SK-N-SH treated with all-trans-retinoic acid at 6 μM for 48 hours (cell line): Measurements from ENCODE around the gene GNAS.

Experiments
- ATAC-seq: fragments of 200-7000 bp; cut with Tn5 transposase; 3 replicates; pipeline ENCODE4 v1.9.1; 2020; ENCODE audit warnings: mild to moderate bottlenecking, moderate library complexity
- ARNTL ChIP-seq: fragments of 450-650 bp; formaldehyde crosslinking; IDR thresholded peaks from 2 replicates; pipeline ENCODE4 v1.5.0; 2020; ENCODE audit warnings: low read depth, mild to moderate bottlenecking, moderate library complexity, borderline replicate concordance
- BACH2 ChIP-seq: fragments of 250-450 bp; sonication (Bioruptor Pico); IDR thresholded peaks from 2 replicates; pipeline ENCODE4 v1.9.0; 2021; ENCODE audit warnings: mild to moderate bottlenecking, borderline replicate concordance
- CSDC2 ChIP-seq: fragments of 250-450 bp; sonication (Bioruptor Pico); IDR thresholded peaks from 2 replicates; pipeline ENCODE4 v1.5.0; 2020; ENCODE audit warnings: mild to moderate bottlenecking, moderate library complexity
- ESRRG ChIP-seq: fragments of 250-450 bp; sonication (Bioruptor Pico); IDR thresholded peaks from 2 replicates; pipeline ENCODE4 v1.6.1; 2021; ENCODE audit warnings: mild to moderate bottlenecking
- GLIS3 ChIP-seq: fragments of 250-450 bp; sonication (Bioruptor Pico); IDR thresholded peaks from 2 replicates; pipeline ENCODE4 v1.5.0; 2020; ENCODE audit warnings: mild to moderate bottlenecking, moderate library complexity
- ISL1 ChIP-seq: fragments of 250-450 bp; sonication (Bioruptor Pico); IDR thresholded peaks from 2 replicates; pipeline ENCODE4 v2.1.2; 2022; ENCODE audit warnings: mild to moderate bottlenecking, moderate library complexity
- PPARA ChIP-seq: fragments of 250-450 bp; sonication (Bioruptor Pico); IDR thresholded peaks from 2 replicates; pipeline ENCODE4 v1.5.0; 2020; ENCODE audit warnings: mild to moderate bottlenecking, borderline replicate concordance
- RARB ChIP-seq: fragments of 250-450 bp; sonication (Bioruptor Pico); IDR thresholded peaks from 2 replicates; pipeline ENCODE4 v1.8.0; 2021; ENCODE audit warnings: mild to moderate bottlenecking, moderate library complexity
- SNAI2 ChIP-seq: fragments of 250-450 bp; sonication (Bioruptor Pico); IDR thresholded peaks from 2 replicates; pipeline ENCODE4 v1.5.0; 2020; ENCODE audit warnings: mild to moderate bottlenecking, moderate library complexity
- TCF4 ChIP-seq: fragments of 250-450 bp; sonication (Bioruptor Pico); IDR thresholded peaks from 2 replicates; pipeline ENCODE4 v1.8.0; 2021; ENCODE audit warnings: mild to moderate bottlenecking, moderate library complexity, borderline replicate concordance
- TOX ChIP-seq: fragments of 250-450 bp; sonication (Bioruptor Pico); IDR thresholded peaks from 2 replicates; pipeline ENCODE4 v1.8.0; 2021; ENCODE audit warnings: mild to moderate bottlenecking, moderate library complexity, borderline replicate concordance
- ZC3H10 ChIP-seq: fragments of 250-450 bp; sonication (Bioruptor Pico); IDR thresholded peaks from 2 replicates; pipeline ENCODE4 v1.5.1; 2021; ENCODE audit warnings: mild to moderate bottlenecking, moderate library complexity
- ZFP3 ChIP-seq: fragments of 250-450 bp; sonication (Bioruptor Pico); IDR thresholded peaks from 2 replicates; pipeline ENCODE4 v1.5.0; 2020; ENCODE audit warnings: mild to moderate bottlenecking, moderate library complexity
- ZFP30 ChIP-seq: fragments of 450-650 bp; formaldehyde crosslinking; IDR thresholded peaks from 2 replicates; pipeline ENCODE4 v1.5.0; 2022; ENCODE audit warnings: mild to moderate bottlenecking, moderate library complexity
- ZNF565 ChIP-seq: fragments of 450-650 bp; formaldehyde crosslinking; conservative IDR thresholded peaks from 2 replicates; pipeline ENCODE4 v1.5.0; 2020; ENCODE audit warnings: low read depth, mild to moderate bottlenecking, moderate library complexity
- ZNF70 ChIP-seq: fragments of 450-650 bp; formaldehyde crosslinking; IDR thresholded peaks from 2 replicates; pipeline ENCODE4 v1.5.0; 2020; ENCODE audit warnings: mild to moderate bottlenecking, moderate library complexity
- ZNF8 ChIP-seq: fragments of 450-650 bp; formaldehyde crosslinking; IDR thresholded peaks from 2 replicates; pipeline ENCODE4 v1.5.0; 2020; ENCODE audit warnings: mild to moderate bottlenecking, moderate library complexity
- TF ChIP-seq, protein P1 (sequence below): fragments of 250-450 bp; sonication (Bioruptor Pico); IDR thresholded peaks from 2 replicates; pipeline ENCODE4 v1.5.0; 2020; ENCODE audit warnings: mild to moderate bottlenecking, moderate library complexity
- TF ChIP-seq, protein P2 (sequence below): fragments of 250-450 bp; sonication (Bioruptor Pico); IDR thresholded peaks from 2 replicates; pipeline ENCODE4 v1.8.0; 2021; ENCODE audit warnings: low read depth, mild to moderate bottlenecking, moderate library complexity, borderline replicate concordance
- TF ChIP-seq, protein P3 (sequence below): fragments of 250-450 bp; sonication (Bioruptor Pico); IDR thresholded peaks from 2 replicates; pipeline ENCODE4 v1.5.1; 2021; ENCODE audit warnings: mild to moderate bottlenecking, moderate library complexity
- TF ChIP-seq, protein P4 (sequence below): fragments of 250-450 bp; sonication (Bioruptor Pico); IDR thresholded peaks from 2 replicates; pipeline ENCODE4 v1.8.0; 2020; ENCODE audit warnings: mild to moderate bottlenecking, moderate library complexity, borderline replicate concordance
- TF ChIP-seq, protein P5 (sequence below): fragments of 250-450 bp; sonication (Bioruptor Pico); IDR thresholded peaks from 2 replicates; pipeline ENCODE4 v1.5.1; 2020; ENCODE audit warnings: low read depth, mild to moderate bottlenecking, moderate library complexity

Gene GNAS

DNA sequence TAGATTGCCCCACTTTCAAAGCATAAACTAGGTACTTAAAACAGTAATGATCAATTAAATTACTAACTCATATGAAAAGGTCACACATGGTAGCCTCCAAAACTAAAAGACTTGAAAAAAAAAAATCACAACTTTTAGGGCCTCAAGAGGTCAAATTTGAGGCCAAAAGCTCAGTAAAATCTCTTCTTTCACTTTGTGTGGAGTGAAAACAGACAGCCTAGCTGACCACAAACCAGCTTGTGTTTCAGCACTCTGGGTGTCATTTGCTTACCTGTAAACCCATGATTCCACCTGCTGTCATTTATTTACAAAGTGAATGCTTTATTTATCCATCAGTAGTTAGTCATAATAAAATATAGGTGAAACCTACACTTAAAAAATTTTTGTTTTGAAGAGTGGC is 34.0 kb downstream of the GNAS start:
- TF ChIP-seq ZFP3 (CRISPR knock-in tag) (no peak), ARNTL (CRISPR knock-in tag) (no peak), TCF4 (CRISPR knock-in tag) (no peak), SNAI2 (CRISPR knock-in tag) (no peak), ZNF8 (CRISPR knock-in tag) (no peak), ISL1 (no peak), ZNF565 (no peak), ZC3H10 (CRISPR knock-in tag) (no peak), TOX (CRISPR knock-in tag) (no peak)
- TF ChIP-seq, protein P1, sequence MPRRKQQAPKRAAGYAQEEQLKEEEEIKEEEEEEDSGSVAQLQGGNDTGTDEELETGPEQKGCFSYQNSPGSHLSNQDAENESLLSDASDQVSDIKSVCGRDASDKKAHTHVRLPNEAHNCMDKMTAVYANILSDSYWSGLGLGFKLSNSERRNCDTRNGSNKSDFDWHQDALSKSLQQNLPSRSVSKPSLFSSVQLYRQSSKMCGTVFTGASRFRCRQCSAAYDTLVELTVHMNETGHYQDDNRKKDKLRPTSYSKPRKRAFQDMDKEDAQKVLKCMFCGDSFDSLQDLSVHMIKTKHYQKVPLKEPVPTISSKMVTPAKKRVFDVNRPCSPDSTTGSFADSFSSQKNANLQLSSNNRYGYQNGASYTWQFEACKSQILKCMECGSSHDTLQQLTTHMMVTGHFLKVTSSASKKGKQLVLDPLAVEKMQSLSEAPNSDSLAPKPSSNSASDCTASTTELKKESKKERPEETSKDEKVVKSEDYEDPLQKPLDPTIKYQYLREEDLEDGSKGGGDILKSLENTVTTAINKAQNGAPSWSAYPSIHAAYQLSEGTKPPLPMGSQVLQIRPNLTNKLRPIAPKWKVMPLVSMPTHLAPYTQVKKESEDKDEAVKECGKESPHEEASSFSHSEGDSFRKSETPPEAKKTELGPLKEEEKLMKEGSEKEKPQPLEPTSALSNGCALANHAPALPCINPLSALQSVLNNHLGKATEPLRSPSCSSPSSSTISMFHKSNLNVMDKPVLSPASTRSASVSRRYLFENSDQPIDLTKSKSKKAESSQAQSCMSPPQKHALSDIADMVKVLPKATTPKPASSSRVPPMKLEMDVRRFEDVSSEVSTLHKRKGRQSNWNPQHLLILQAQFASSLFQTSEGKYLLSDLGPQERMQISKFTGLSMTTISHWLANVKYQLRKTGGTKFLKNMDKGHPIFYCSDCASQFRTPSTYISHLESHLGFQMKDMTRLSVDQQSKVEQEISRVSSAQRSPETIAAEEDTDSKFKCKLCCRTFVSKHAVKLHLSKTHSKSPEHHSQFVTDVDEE (CRISPR knock-in tag) = no peak
- TF ChIP-seq, protein P2, sequence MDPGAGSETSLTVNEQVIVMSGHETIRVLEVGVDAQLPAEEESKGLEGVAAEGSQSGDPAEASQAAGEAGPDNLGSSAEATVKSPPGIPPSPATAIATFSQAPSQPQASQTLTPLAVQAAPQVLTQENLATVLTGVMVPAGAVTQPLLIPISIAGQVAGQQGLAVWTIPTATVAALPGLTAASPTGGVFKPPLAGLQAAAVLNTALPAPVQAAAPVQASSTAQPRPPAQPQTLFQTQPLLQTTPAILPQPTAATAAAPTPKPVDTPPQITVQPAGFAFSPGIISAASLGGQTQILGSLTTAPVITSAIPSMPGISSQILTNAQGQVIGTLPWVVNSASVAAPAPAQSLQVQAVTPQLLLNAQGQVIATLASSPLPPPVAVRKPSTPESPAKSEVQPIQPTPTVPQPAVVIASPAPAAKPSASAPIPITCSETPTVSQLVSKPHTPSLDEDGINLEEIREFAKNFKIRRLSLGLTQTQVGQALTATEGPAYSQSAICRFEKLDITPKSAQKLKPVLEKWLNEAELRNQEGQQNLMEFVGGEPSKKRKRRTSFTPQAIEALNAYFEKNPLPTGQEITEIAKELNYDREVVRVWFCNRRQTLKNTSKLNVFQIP (CRISPR knock-in tag) = no peak
- TF ChIP-seq, all 23 proteins: peak for 0
- no peak for ATAC-seq

DNA sequence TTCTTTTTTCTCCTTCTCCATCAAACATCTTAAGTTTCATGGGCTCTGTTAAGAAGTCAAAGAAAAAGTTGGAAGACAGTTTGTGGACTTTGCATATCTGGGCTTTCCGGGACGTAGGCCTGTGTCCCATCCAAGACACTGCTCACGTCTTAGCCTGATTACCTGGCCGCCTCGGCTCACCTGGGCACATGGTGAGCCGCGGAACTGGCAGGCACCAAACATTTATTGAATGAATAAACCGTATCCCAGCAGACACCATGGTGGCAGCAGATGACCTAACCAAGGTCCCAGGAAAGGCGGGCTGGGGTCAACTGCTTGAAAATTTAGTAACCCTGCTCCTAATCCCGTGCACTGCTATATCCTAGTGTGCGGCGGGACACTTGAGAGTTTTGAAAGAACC is 35.6 kb downstream of the GNAS start:
- TF ChIP-seq ZNF70 (CRISPR knock-in tag) (no peak), ZFP3 (CRISPR knock-in tag) (no peak), SNAI2 (CRISPR knock-in tag) (no peak)
- ATAC-seq = no peak

DNA sequence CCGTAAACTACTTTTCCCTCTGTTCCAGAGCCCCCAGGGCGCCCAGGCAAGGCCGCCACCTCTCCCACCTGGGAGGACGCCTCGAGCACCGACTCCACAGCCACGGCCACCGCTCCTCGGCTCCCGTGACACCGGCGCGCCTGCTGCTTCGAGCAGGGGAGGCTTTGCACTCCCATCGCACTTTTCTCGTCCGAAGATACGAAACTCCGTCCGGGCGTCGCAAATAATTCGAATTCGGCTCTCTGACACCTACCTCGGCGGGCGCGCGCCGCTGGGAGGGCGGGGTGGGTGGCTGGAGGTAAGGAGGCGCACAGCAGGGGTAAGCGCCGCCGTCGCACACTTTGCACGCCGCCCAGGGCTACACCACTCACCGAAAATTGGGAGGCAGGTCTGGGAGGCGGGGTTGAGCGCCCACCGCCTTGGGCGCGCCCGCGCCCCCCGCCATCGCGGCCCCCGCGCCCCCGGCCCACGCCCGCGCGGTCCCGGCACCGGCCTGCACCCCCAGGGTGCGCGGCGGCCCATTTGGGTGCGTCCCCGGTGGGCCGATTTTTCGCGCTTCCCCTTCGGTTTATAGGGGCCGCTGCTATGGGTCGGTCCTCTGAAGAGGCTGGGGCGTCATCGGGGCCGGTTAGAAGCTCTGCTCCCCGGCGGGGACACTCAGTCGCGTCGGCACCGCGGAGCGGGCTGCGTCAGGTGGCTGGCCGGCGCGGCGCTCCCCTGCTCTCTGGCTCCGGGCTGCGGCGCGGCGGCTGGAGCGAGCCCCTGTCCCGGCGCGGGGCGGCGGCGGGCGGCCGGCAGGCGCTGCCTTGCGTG is 36.2 kb downstream of the GNAS start:
- no peak for TF ChIP-seq CSDC2 (CRISPR knock-in tag)
- TF ChIP-seq ZFP3 (CRISPR knock-in tag) = no peak
- 0 out of 2 replicates have a peak, but pooled peaks have one; percentile 10 for TF ChIP-seq ZFP30 (CRISPR knock-in tag)
- peak; percentile 41 for ATAC-seq

DNA sequence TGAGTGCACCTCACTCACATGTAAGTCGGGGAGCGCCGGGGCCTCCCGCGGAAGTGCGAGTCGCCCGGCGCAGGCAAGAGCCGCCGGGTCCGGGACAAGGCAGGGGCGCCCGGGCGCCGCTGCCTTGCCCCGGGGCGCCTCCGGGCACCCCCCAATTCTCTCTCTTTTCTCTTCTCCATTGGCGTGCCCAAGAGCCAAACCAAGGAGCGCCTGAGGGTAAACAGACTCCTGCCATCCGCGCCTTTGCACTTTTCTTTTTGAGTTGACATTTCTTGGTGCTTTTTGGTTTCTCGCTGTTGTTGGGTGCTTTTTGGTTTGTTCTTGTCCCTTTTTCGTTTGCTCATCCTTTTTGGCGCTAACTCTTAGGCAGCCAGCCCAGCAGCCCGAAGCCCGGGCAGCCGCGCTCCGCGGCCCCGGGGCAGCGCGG is 36.8 kb downstream of the GNAS start:
- TF ChIP-seq, protein P3, sequence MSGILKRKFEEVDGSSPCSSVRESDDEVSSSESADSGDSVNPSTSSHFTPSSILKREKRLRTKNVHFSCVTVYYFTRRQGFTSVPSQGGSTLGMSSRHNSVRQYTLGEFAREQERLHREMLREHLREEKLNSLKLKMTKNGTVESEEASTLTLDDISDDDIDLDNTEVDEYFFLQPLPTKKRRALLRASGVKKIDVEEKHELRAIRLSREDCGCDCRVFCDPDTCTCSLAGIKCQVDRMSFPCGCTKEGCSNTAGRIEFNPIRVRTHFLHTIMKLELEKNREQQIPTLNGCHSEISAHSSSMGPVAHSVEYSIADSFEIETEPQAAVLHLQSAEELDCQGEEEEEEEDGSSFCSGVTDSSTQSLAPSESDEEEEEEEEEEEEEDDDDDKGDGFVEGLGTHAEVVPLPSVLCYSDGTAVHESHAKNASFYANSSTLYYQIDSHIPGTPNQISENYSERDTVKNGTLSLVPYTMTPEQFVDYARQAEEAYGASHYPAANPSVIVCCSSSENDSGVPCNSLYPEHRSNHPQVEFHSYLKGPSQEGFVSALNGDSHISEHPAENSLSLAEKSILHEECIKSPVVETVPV (CRISPR knock-in tag) = no peak
- TF ChIP-seq, protein P1 (CRISPR knock-in tag) = no peak
- no peak for TF ChIP-seq PPARA
- TF ChIP-seq ZC3H10 (CRISPR knock-in tag) = no peak
- no peak for TF ChIP-seq ZFP3 (CRISPR knock-in tag)
- TF ChIP-seq, protein P4, sequence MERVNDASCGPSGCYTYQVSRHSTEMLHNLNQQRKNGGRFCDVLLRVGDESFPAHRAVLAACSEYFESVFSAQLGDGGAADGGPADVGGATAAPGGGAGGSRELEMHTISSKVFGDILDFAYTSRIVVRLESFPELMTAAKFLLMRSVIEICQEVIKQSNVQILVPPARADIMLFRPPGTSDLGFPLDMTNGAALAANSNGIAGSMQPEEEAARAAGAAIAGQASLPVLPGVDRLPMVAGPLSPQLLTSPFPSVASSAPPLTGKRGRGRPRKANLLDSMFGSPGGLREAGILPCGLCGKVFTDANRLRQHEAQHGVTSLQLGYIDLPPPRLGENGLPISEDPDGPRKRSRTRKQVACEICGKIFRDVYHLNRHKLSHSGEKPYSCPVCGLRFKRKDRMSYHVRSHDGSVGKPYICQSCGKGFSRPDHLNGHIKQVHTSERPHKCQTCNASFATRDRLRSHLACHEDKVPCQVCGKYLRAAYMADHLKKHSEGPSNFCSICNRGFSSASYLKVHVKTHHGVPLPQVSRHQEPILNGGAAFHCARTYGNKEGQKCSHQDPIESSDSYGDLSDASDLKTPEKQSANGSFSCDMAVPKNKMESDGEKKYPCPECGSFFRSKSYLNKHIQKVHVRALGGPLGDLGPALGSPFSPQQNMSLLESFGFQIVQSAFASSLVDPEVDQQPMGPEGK (CRISPR knock-in tag) = no peak
- TF ChIP-seq ARNTL (CRISPR knock-in tag) = no peak
- TF ChIP-seq SNAI2 (CRISPR knock-in tag) = no peak
- TF ChIP-seq ISL1 = no peak
- TF ChIP-seq ESRRG (CRISPR knock-in tag) = no peak
- TF ChIP-seq GLIS3 (CRISPR knock-in tag) = no peak
- no peak for TF ChIP-seq ZNF70 (CRISPR knock-in tag)
- TF ChIP-seq, protein P5, sequence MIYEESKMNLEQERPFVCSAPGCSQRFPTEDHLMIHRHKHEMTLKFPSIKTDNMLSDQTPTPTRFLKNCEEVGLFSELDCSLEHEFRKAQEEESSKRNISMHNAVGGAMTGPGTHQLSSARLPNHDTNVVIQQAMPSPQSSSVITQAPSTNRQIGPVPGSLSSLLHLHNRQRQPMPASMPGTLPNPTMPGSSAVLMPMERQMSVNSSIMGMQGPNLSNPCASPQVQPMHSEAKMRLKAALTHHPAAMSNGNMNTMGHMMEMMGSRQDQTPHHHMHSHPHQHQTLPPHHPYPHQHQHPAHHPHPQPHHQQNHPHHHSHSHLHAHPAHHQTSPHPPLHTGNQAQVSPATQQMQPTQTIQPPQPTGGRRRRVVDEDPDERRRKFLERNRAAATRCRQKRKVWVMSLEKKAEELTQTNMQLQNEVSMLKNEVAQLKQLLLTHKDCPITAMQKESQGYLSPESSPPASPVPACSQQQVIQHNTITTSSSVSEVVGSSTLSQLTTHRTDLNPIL (CRISPR knock-in tag) = no peak
- no peak for TF ChIP-seq RARB (CRISPR knock-in tag)
- TF ChIP-seq TCF4 (CRISPR knock-in tag) = no peak
- no peak for TF ChIP-seq BACH2 (CRISPR knock-in tag)
- no peak for ATAC-seq
